T-cell (primary cell): ENCODE measurements around the gene CENPT. TPM values are rescaled to one million over a fixed set of nuclear protein-coding genes. Genes with fewer than 3 reads are reported as not detected.

Source experiments
- ATAC-seq, 4 experiments: fragments of 200-7000 bp in 3 of 4; fragments of 150-1000 bp in 1 of 4; cut with Tn5 transposase; replicated peaks in 1 of 4; 1 replicate in 3 of 4; 2 replicates in 1 of 4; pipeline ENCODE4 v1.10.0; 2021; ENCODE audit warnings: moderate library complexity in 3 of 4, mild to moderate bottlenecking in 2 of 4, moderate number of reproducible peaks in 1 of 4
- CTCF ChIA-PET, 2 donors: fragments of 300-600 bp; sonication (Branson Sonifier 250); formaldehyde crosslinking; loops; one replicate each; lab custom pipeline; 2022; ENCODE audit warnings: antibody characterized with exemption in 2 of 2; lab: Charles Lee
- POLR2A ChIA-PET, 2 donors: fragments of 300-600 bp; sonication (Branson Sonifier 250); formaldehyde crosslinking; loops; one replicate each; lab custom pipeline; 2022; ENCODE audit warnings: antibody characterized with exemption in 2 of 2; lab: Charles Lee
- DNase-seq, 35 experiments: peaks; one replicate each; pipeline versions ENCODE4 v3.0.0 to v3.0.0-alpha.2; 2013 to 2023
- H3K27ac ChIP-seq: one replicate; pipeline ENCODE4 v1.5.1; 2013; ENCODE audit warnings: low read length
- H3K27me3 ChIP-seq, 2 experiments: replicated peaks in 1 of 2; 1 replicate in 1 of 2; 2 replicates in 1 of 2; pipeline versions ENCODE4 v1.6.1 to v1.7.0; 2013; ENCODE audit warnings: low read length in 1 of 2, mixed read lengths in 1 of 2; ENCODE audit not compliant: control insufficient read depth in 2 of 2, insufficient read depth in 2 of 2; ENCODE audit errors: extremely low read depth in 1 of 2
- H3K36me3 ChIP-seq, 2 donors: 1 replicate in 1 of 2; 2 replicates in 1 of 2; pipeline versions ENCODE4 v1.6.1 to v1.7.0; 2013; ENCODE audit warnings: low read length in 1 of 2; ENCODE audit not compliant: control insufficient read depth in 2 of 2, insufficient read depth in 1 of 2; ENCODE audit errors: extremely low read depth in 1 of 2
- H3K4me1 ChIP-seq, 2 experiments: 1 replicate in 1 of 2; 2 replicates in 1 of 2; pipeline versions ENCODE4 v1.6.1 to v1.7.0; 2013; ENCODE audit warnings: low read length in 2 of 2, mixed read lengths in 1 of 2; ENCODE audit not compliant: insufficient read depth in 2 of 2, control insufficient read depth in 1 of 2; ENCODE audit errors: extremely low read depth in 1 of 2
- H3K4me3 ChIP-seq, 2 donors: 1 replicate in 1 of 2; 2 replicates in 1 of 2; pipeline versions ENCODE4 v1.5.1 to v1.7.0; 2013; ENCODE audit warnings: mild to moderate bottlenecking in 2 of 2, low read length in 1 of 2, moderate library complexity in 1 of 2; ENCODE audit not compliant: control insufficient read depth in 1 of 2; ENCODE audit errors: extremely low read depth in 1 of 2
- H3K9me3 ChIP-seq: 2 replicates; pipeline ENCODE4 v1.7.0; 2013
- H3K27ac Mint-ChIP-seq, 2 donors: one replicate each; pipeline ENCODE4 v1.8.0; 2020 to 2021; ENCODE audit warnings: mild to moderate bottlenecking in 2 of 2, mixed read lengths in 2 of 2
- H3K27me3 Mint-ChIP-seq, 2 donors: one replicate each; pipeline ENCODE4 v1.8.0; 2021 to 2022; ENCODE audit warnings: mixed read lengths in 2 of 2
- H3K36me3 Mint-ChIP-seq: one replicate; pipeline ENCODE4 v1.8.0; 2021; ENCODE audit warnings: mixed read lengths
- H3K4me1 Mint-ChIP-seq, 3 donors: one replicate each; pipeline ENCODE4 v1.8.0; 2020 to 2022; ENCODE audit warnings: mixed read lengths in 3 of 3, mild to moderate bottlenecking in 1 of 3
- H3K4me3 Mint-ChIP-seq, 3 donors: one replicate each; pipeline ENCODE4 v1.8.0; 2020 to 2022; ENCODE audit warnings: mild to moderate bottlenecking in 3 of 3, mixed read lengths in 3 of 3, moderate library complexity in 3 of 3
- H3K9me3 Mint-ChIP-seq, 3 donors: one replicate each; pipeline ENCODE4 v1.8.0; 2020 to 2022; ENCODE audit warnings: mixed read lengths in 3 of 3
- WGBS: methylation state at CpG from one replicate; pipeline ENCODE4 v1.1.5; 2013; ENCODE audit warnings: missing lambda C conversion rate; ENCODE audit not compliant: insufficient coverage; 5-methylcytosine and 5-hydroxymethylcytosine counted together
- total RNA-seq, 35 experiments: library from RNA in 6 of 35; stranded (reverse) in 6 of 35; fragments of 120-200 nt in 1 of 35; gene quantifications; one replicate each; pipeline versions ENCODE4 v1.2.1 to v1.2.4 and lab custom pipeline; 2013 to 2026

Gene CENPT
- total RNA-seq, 5 donors from 2014 or later (not counting 1 experiment from before 2014, with no cell fraction given) = 85.0 to 117 (median 111) TPM

- Histone ChIP-seq H3K4me1 (peaks cover 3 to 5% of the 10 kb centered on the region in 2 experiments), H3K9me3 (no peaks in the 10 kb centered on the region), H3K4me3 (no peak overlapping the region), H3K27ac (no peak overlapping the region), H3K27me3 (no peaks in the 10 kb centered on the region), H3K36me3 (peaks cover 6 to 25% of the 10 kb centered on the region in 2 donors)
- ChIA-PET POLR2A (interaction anchor here in 1 of 2 donors (0.5 kb wide), 1 partner anchor 8 kb away, joined by 3 read pairs; no protein-coding TSS in a partner anchor), CTCF (no interaction called here)
- DNase-seq = no peak
- Mint-ChIP-seq H3K36me3 (peaks cover 8% of the 10 kb centered on the region), H3K4me1 (peaks cover 8 to 12% (median 8%) of the 10 kb centered on the region in 3 donors), H3K9me3 (no peaks in the 10 kb centered on the region), H3K4me3 (no peak overlapping the region), H3K27me3 (no peaks in the 10 kb centered on the region), H3K27ac (peak overlapping the region in 1 of 2 donors; percentile 16)
- WGBS = no CpG with 5 or more reads among the region's 3 CpGs
- ATAC-seq = no peak
Observed at GRCh38 chr16:67888331-67888730, 40.8 kb upstream of the CENPT start.

GRCh38 chr16:67886387-67886786 lies 38.9 kb upstream of the CENPT start:
- H3K9me3 Mint-ChIP-seq = no peaks in the 10 kb centered on the region
- ATAC-seq (no peak), DNase-seq (no peak)
- H3K36me3 Mint-ChIP-seq = peaks cover 22% of the 10 kb centered on the region
- no peak overlapping the region for H3K4me3 Mint-ChIP-seq
- H3K4me1 ChIP-seq = no peaks in the 10 kb centered on the region
- no peaks in the 10 kb centered on the region for H3K27me3 ChIP-seq
- no peaks in the 10 kb centered on the region for H3K9me3 ChIP-seq
- H3K4me3 ChIP-seq = no peak overlapping the region
- H3K4me1 Mint-ChIP-seq = peaks cover 0 to 7% (median 0%) of the 10 kb centered on the region in 3 donors
- H3K27me3 Mint-ChIP-seq = no peaks in the 10 kb centered on the region
- 100% methylated on average over 1 of the region's 5 CpGs for WGBS
- ChIA-PET POLR2A (interaction anchor here in 1 of 2 donors (0.6 kb wide), 1 partner anchor 141 kb away, joined by 3 read pairs; no protein-coding TSS in a partner anchor), CTCF (interaction anchor here in 1 of 2 donors (1.3 kb wide), 1 partner anchor 11 kb away, joined by 4 read pairs; no protein-coding TSS in a partner anchor)
- H3K27ac Mint-ChIP-seq = peak overlapping the region in 1 of 2 donors; percentile 27
- H3K36me3 ChIP-seq = peaks cover 18 to 44% of the 10 kb centered on the region in 2 donors
- H3K27ac ChIP-seq = no peak overlapping the region

- H3K4me1 ChIP-seq = no peaks in the 10 kb centered on the region
- POLR2A ChIA-PET = no interaction called here
- DNase-seq = no peak
- Mint-ChIP-seq H3K4me1 (peaks cover 0 to 7% (median 0%) of the 10 kb centered on the region in 3 donors), H3K4me3 (no peak overlapping the region), H3K9me3 (no peaks in the 10 kb centered on the region), H3K27me3 (no peaks in the 10 kb centered on the region), H3K27ac (no peak overlapping the region), H3K36me3 (peaks cover 26% of the 10 kb centered on the region)
- no peak for ATAC-seq
- no peak overlapping the region for H3K27ac ChIP-seq
- 98% methylated on average over 16 of the region's 19 CpGs for WGBS
- H3K4me3 ChIP-seq = no peak overlapping the region
- peaks cover 18 to 48% of the 10 kb centered on the region in 2 donors for H3K36me3 ChIP-seq
- CTCF ChIA-PET = interaction anchor here in 1 of 2 donors (0.6 to 1.3 kb wide), 2 partner anchors 11 kb away, joined by 4 to 6 read pairs; no protein-coding TSS in a partner anchor
- no peaks in the 10 kb centered on the region for H3K9me3 ChIP-seq
- H3K27me3 ChIP-seq = no peaks in the 10 kb centered on the region
Observed at GRCh38 chr16:67885976-67886375, 38.5 kb upstream of the CENPT start.

- H3K4me1 Mint-ChIP-seq = peaks cover 0 to 7% (median 0%) of the 10 kb centered on the region in 3 donors
- DNase-seq (no peak), ATAC-seq (no peak)
- H3K4me3 Mint-ChIP-seq = no peak overlapping the region
- peaks cover 26% of the 10 kb centered on the region for H3K36me3 Mint-ChIP-seq
- Histone ChIP-seq H3K4me1 (no peaks in the 10 kb centered on the region), H3K27me3 (no peaks in the 10 kb centered on the region), H3K36me3 (peaks cover 18 to 52% of the 10 kb centered on the region in 2 donors), H3K27ac (no peak overlapping the region), H3K9me3 (no peaks in the 10 kb centered on the region), H3K4me3 (no peak overlapping the region)
- no peaks in the 10 kb centered on the region for H3K9me3 Mint-ChIP-seq
- no peaks in the 10 kb centered on the region for H3K27me3 Mint-ChIP-seq
- no peak overlapping the region for H3K27ac Mint-ChIP-seq
- CTCF ChIA-PET = interaction anchor here in 1 of 2 donors (0.6 to 1.3 kb wide), 3 partner anchors 10 to 35 kb away, joined by 3 to 6 read pairs (median 4); no protein-coding TSS in a partner anchor
- POLR2A ChIA-PET = no interaction called here
- 94% methylated on average over 10 of the region's 12 CpGs for WGBS
Observed at GRCh38 chr16:67885545-67885944, 38.1 kb upstream of the CENPT start.

- Mint-ChIP-seq H3K4me1 (peaks cover 0 to 7% (median 0%) of the 10 kb centered on the region in 3 donors), H3K4me3 (no peak within 1 kb of the TSS), H3K27me3 (no peaks in the 10 kb centered on the region), H3K27ac (no peak within 1 kb of the TSS), H3K9me3 (no peaks in the 10 kb centered on the region), H3K36me3 (peaks cover 31% of the 10 kb centered on the region)
- no peaks in the 10 kb centered on the region for H3K9me3 ChIP-seq
- ATAC-seq = no peak
- H3K4me3 ChIP-seq = no peak within 1 kb of the TSS
- no peak within 1 kb of the TSS for H3K27ac ChIP-seq
- no peaks in the 10 kb centered on the region for H3K4me1 ChIP-seq
- ChIA-PET POLR2A (no interaction called here), CTCF (interaction anchor here in 1 of 2 donors (1.8 kb wide), 1 partner anchor 156 kb away, joined by 8 read pairs; no protein-coding TSS in a partner anchor)
- peaks cover 21 to 61% of the 10 kb centered on the region in 2 donors for H3K36me3 ChIP-seq
- H3K27me3 ChIP-seq = no peaks in the 10 kb centered on the region
- 96% methylated on average over 15 of the region's 22 CpGs for WGBS
- no peak for DNase-seq
Observed at GRCh38 chr16:67884684-67885083, 37.2 kb upstream of the CENPT start, which contains the start of gene NRN1L. NRN1L (plus strand) TSS chr16:67884885; CDS start chr16:67884904, 19 bp downstream.

- Histone ChIP-seq H3K4me1 (no peaks in the 10 kb centered on the region), H3K4me3 (no peak overlapping the region), H3K9me3 (no peaks in the 10 kb centered on the region), H3K27me3 (no peaks in the 10 kb centered on the region), H3K36me3 (peaks cover 29 to 69% of the 10 kb centered on the region in 2 donors), H3K27ac (no peak overlapping the region)
- H3K27me3 Mint-ChIP-seq = no peaks in the 10 kb centered on the region
- ChIA-PET CTCF (interaction anchor here (0.6 to 1.8 kb wide), 7 partner anchors 10 to 346 kb away, joined by 3 to 8 read pairs (median 3); partner anchors contain the start of genes CTRL (in 1 of the 2) and EDC4 (in 1 of the 2)), POLR2A (no interaction called here)
- H3K9me3 Mint-ChIP-seq = no peaks in the 10 kb centered on the region
- H3K4me3 Mint-ChIP-seq = no peak overlapping the region
- peaks cover 0 to 7% (median 0%) of the 10 kb centered on the region in 3 donors for H3K4me1 Mint-ChIP-seq
- H3K27ac Mint-ChIP-seq = no peak overlapping the region
- WGBS = 64% methylated on average over 11 of the region's 11 CpGs
- ATAC-seq = peak; percentile 80 to 89 (median 82)
- H3K36me3 Mint-ChIP-seq = peaks cover 39% of the 10 kb centered on the region
- peak; percentile 20 to 82 (median 64) for DNase-seq
Observed at GRCh38 chr16:67883872-67884261, 36.4 kb upstream of the CENPT start.
